C1 segment of cervical spinal cord (tissue), 14 donors: ENCODE data around the gene PRKX.
"Not testable (repeated sequence)": the region's sequence is repeated elsewhere in the genome, so short reads cannot be mapped to it uniquely, and the experiment has no call there.

Source experiments
- DNase-seq, 14 donors: peaks; one replicate each; lab custom pipeline; 2025; lab: John Stamatoyannopoulos, UW

PRKX gene

GRCh38 chrX:3653111-3653510 is 60.3 kb downstream of the PRKX start:
- no peak for DNase-seq

- DNase-seq: no peak
Observed at GRCh38 chrX:3651277-3651676, 62.2 kb downstream of the PRKX start.

- DNase-seq: no peak
Observed at GRCh38 chrX:3648084-3648483, 65.4 kb downstream of the PRKX start.

GRCh38 chrX:3639858-3640631 is 73.4 kb downstream of the PRKX start:
- DNase-seq: not testable (repeated sequence)

- no peak for DNase-seq
Observed at GRCh38 chrX:3639236-3639635, 74.2 kb downstream of the PRKX start.

GRCh38 chrX:3638280-3638873 is 75.1 kb downstream of the PRKX start:
- peak in 1 of 14 donors; percentile 2 for DNase-seq

GRCh38 chrX:3636803-3637202 is 76.6 kb downstream of the PRKX start:
- DNase-seq: no peak

GRCh38 chrX:3631196-3631595 is 82.3 kb downstream of the PRKX start:
- DNase-seq: no peak

GRCh38 chrX:3627594-3627993 is 85.9 kb downstream of the PRKX start:
- DNase-seq: no peak

GRCh38 chrX:3621414-3621813 is 92.0 kb downstream of the PRKX start:
- no peak for DNase-seq

- not testable (repeated sequence) for DNase-seq
Observed at GRCh38 chrX:3611744-3612143, 101.7 kb downstream of the PRKX start.

GRCh38 chrX:3609810-3610209 is 103.6 kb downstream of the PRKX start:
- no peak for DNase-seq

- DNase-seq: no peak
Observed at GRCh38 chrX:3603026-3603661, 110.3 kb downstream of the PRKX start.

GRCh38 chrX:3599802-3600430 is 113.5 kb downstream of the PRKX start:
- DNase-seq: no peak

GRCh38 chrX:3598709-3599108 is 114.7 kb downstream of the PRKX start:
- DNase-seq: no peak

- no peak for DNase-seq
Observed at GRCh38 chrX:3598046-3598605, 115.3 kb downstream of the PRKX start.

- DNase-seq: no peak
Observed at GRCh38 chrX:3592184-3592583, 121.3 kb downstream of the PRKX start.

- no peak for DNase-seq
Observed at GRCh38 chrX:3589474-3589873, 124.0 kb downstream of the PRKX start.

- no peak for DNase-seq
Observed at GRCh38 chrX:3585719-3586118, 127.7 kb downstream of the PRKX start.

GRCh38 chrX:3584415-3584996 is 128.9 kb downstream of the PRKX start:
- DNase-seq: no peak

- DNase-seq: no peak
Observed at GRCh38 chrX:3582451-3582850, 131.0 kb downstream of the PRKX start.

- DNase-seq: no peak
Observed at GRCh38 chrX:3581609-3582108, 131.8 kb downstream of the PRKX start.
